ENCODE data around the gene TAS1R1. TPM values are rescaled to one million over a fixed set of nuclear protein-coding genes. Genes with fewer than 3 reads are reported as not detected.
"Not testable (repeated sequence)": the region's sequence is repeated elsewhere in the genome, so short reads cannot be mapped to it uniquely, and the experiment has no call there.

TAS1R1 gene
- total RNA-seq, 1 experiment from 2014 or later, result not detected

DNA sequence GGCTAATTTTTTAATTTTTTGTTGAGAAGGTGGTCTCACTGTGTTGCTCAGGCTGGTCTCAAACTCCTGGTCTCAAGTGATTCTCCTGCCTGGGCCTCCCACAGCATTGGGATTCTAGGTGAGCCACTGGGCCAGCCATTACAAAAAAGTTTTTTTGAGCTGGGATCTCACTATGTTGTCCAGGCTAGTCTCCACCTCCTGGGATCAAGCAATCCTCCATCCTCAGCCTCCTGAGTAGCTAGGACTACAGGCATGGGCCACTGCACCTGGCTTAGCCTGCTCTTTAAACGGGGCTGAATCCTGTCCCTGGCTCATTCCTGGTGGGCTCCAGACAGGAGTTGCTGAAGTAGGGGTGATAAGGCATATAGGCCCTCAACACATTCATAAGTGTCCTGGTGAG lies 2.5 kb downstream of the TAS1R1 start:
- BruUV-seq (replicated peaks), result no TSS peak
- intact Hi-C loops (cut with micrococcal nuclease; ENCODE audit: unreplicated experiment), result no loop called here
- Histone ChIP-seq H3K4me1 (ENCODE audit: control insufficient read depth, insufficient read depth, low read length) (peaks cover 12% of the 10 kb centered on the region), H3K4me3 (ENCODE audit: low read depth in 2 of 2, low read length in 2 of 2) (no peak overlapping the region), H3K27ac (ENCODE audit: low read length) (no peak overlapping the region), H3K27me3 (ENCODE audit: control insufficient read depth, insufficient read depth, low read length) (no peaks in the 10 kb centered on the region), H3K36me3 (ENCODE audit: control insufficient read depth, insufficient read depth, low read length) (no peaks in the 10 kb centered on the region; the same call in 1 of the 2 replicates), H3K9me3 (ENCODE audit: control insufficient read depth, insufficient read depth, low read depth, low read length) (no peaks in the 10 kb centered on the region)
- TF ChIP-seq TCF7L2 (IDR thresholded peaks at IDR 0.05; ENCODE audit: low read depth, low read length) (no peak), SIN3A (IDR thresholded peaks at IDR 0.05; ENCODE audit: borderline replicate concordance, insufficient read depth, low read depth, low read length) (no peak), POLR2AphosphoS5 (IDR thresholded peaks at IDR 0.05; ENCODE audit: low read depth, low read length) (no peak)
- TF ChIP-seq, protein P1, sequence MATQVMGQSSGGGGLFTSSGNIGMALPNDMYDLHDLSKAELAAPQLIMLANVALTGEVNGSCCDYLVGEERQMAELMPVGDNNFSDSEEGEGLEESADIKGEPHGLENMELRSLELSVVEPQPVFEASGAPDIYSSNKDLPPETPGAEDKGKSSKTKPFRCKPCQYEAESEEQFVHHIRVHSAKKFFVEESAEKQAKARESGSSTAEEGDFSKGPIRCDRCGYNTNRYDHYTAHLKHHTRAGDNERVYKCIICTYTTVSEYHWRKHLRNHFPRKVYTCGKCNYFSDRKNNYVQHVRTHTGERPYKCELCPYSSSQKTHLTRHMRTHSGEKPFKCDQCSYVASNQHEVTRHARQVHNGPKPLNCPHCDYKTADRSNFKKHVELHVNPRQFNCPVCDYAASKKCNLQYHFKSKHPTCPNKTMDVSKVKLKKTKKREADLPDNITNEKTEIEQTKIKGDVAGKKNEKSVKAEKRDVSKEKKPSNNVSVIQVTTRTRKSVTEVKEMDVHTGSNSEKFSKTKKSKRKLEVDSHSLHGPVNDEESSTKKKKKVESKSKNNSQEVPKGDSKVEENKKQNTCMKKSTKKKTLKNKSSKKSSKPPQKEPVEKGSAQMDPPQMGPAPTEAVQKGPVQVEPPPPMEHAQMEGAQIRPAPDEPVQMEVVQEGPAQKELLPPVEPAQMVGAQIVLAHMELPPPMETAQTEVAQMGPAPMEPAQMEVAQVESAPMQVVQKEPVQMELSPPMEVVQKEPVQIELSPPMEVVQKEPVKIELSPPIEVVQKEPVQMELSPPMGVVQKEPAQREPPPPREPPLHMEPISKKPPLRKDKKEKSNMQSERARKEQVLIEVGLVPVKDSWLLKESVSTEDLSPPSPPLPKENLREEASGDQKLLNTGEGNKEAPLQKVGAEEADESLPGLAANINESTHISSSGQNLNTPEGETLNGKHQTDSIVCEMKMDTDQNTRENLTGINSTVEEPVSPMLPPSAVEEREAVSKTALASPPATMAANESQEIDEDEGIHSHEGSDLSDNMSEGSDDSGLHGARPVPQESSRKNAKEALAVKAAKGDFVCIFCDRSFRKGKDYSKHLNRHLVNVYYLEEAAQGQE (IDR thresholded peaks at IDR 0.05; ENCODE audit: insufficient read depth in 1 of 2, low read depth in 2 of 2, low read length in 1 of 2), result no peak
- TF ChIP-seq, protein P2, sequence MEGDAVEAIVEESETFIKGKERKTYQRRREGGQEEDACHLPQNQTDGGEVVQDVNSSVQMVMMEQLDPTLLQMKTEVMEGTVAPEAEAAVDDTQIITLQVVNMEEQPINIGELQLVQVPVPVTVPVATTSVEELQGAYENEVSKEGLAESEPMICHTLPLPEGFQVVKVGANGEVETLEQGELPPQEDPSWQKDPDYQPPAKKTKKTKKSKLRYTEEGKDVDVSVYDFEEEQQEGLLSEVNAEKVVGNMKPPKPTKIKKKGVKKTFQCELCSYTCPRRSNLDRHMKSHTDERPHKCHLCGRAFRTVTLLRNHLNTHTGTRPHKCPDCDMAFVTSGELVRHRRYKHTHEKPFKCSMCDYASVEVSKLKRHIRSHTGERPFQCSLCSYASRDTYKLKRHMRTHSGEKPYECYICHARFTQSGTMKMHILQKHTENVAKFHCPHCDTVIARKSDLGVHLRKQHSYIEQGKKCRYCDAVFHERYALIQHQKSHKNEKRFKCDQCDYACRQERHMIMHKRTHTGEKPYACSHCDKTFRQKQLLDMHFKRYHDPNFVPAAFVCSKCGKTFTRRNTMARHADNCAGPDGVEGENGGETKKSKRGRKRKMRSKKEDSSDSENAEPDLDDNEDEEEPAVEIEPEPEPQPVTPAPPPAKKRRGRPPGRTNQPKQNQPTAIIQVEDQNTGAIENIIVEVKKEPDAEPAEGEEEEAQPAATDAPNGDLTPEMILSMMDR (IDR thresholded peaks at IDR 0.05), result no peak
- in situ Hi-C loops (cut with HindIII; ENCODE audit: low pct_unique_long_range_greater_than_20kb, low sequenced_read_pairs), result no loop called here
- ATAC-seq, result no peak
- CTCF ChIA-PET, result interaction anchor here (0.7 kb wide), 1 partner anchor 118 kb away, joined by 6 read pairs; no protein-coding TSS in a partner anchor
- no peak for DNase-seq (ENCODE audit: low read depth, low spot score)
- POLR2A ChIA-PET, result interaction anchor here (0.6 to 0.7 kb wide), 2 partner anchors 49 to 352 kb away, joined by 3 to 5 read pairs; no protein-coding TSS in a partner anchor

DNA sequence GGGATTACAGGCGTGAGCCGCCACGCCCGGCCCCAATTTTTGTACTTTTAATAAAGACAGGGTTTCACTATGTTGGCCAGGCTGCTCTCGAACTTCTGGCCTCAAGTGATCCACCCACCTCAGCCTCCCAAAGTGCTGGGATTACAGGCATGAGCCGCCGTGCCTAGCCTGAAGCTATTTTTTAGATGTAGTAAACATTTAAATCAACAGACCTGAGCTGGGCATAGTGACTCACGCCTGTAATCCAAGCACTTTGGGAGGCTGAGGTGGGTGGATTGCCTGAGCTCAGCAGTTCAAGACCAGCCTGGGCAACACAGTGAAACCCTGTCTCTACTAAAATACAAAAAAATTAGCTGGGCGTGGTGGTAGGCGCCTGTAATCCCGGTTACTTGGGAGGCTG lies 4.1 kb downstream of the TAS1R1 start:
- H3K9me3 ChIP-seq (ENCODE audit: control insufficient read depth, insufficient read depth, low read depth, low read length); H3K27me3 ChIP-seq (ENCODE audit: control insufficient read depth, insufficient read depth, low read length); in situ Hi-C loops (cut with HindIII; ENCODE audit: low pct_unique_long_range_greater_than_20kb, low sequenced_read_pairs); H3K4me3 ChIP-seq (ENCODE audit: low read depth in 2 of 2, low read length in 2 of 2); H3K4me1 ChIP-seq (ENCODE audit: control insufficient read depth, insufficient read depth, low read length); BruUV-seq (replicated peaks); CTCF ChIA-PET; ATAC-seq; DNase-seq (ENCODE audit: low read depth, low spot score); POLR2A ChIA-PET; intact Hi-C loops (cut with micrococcal nuclease; ENCODE audit: unreplicated experiment); H3K36me3 ChIP-seq (ENCODE audit: control insufficient read depth, insufficient read depth, low read length); H3K27ac ChIP-seq (ENCODE audit: low read length): not testable (repeated sequence)

DNA sequence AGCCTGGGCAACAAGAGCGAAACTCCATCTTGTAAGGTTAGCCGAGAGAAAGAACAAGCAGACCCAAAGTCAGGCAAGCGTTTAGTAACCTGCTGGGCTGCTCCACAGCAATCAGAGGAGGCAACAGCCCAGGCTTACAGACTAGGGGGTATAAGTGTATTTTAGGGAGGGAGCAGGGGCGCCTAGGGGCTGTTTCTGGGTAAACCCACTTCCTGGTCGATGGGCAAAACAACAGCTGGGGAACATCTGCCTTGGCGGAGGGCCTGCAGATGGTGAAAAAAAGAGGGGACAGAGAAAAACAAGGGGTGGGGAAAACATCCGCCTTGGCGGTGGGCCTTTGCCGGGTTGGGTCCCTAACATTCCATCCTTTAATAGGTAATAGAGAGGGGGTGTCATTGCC lies 5.2 kb downstream of the TAS1R1 start:
- no peaks in the 10 kb centered on the region for H3K36me3 ChIP-seq (ENCODE audit: control insufficient read depth, insufficient read depth, low read length)
- in situ Hi-C loops (cut with HindIII; ENCODE audit: low pct_unique_long_range_greater_than_20kb, low sequenced_read_pairs), result no loop called here
- H3K4me3 ChIP-seq (ENCODE audit: low read depth in 2 of 2, low read length in 2 of 2), result no peak overlapping the region
- no peaks in the 10 kb centered on the region for H3K27me3 ChIP-seq (ENCODE audit: control insufficient read depth, insufficient read depth, low read length)
- H3K27ac ChIP-seq (ENCODE audit: low read length), result no peak overlapping the region
- TF ChIP-seq, protein P1 (IDR thresholded peaks at IDR 0.05; ENCODE audit: insufficient read depth in 1 of 2, low read depth in 2 of 2, low read length in 1 of 2), result no peak
- TF ChIP-seq POLR2AphosphoS5 (IDR thresholded peaks at IDR 0.05; ENCODE audit: low read depth, low read length) (no peak), SIN3A (IDR thresholded peaks at IDR 0.05; ENCODE audit: borderline replicate concordance, insufficient read depth, low read depth, low read length) (no peak), TCF7L2 (IDR thresholded peaks at IDR 0.05; ENCODE audit: low read depth, low read length) (no peak)
- TF ChIP-seq, protein P2 (IDR thresholded peaks at IDR 0.05), result no peak
- no peak for ATAC-seq
- BruUV-seq (replicated peaks), result no TSS peak
- no peak for DNase-seq (ENCODE audit: low read depth, low spot score)
- no peaks in the 10 kb centered on the region for H3K9me3 ChIP-seq (ENCODE audit: control insufficient read depth, insufficient read depth, low read depth, low read length)
- CTCF ChIA-PET, result no interaction called here
- H3K4me1 ChIP-seq (ENCODE audit: control insufficient read depth, insufficient read depth, low read length), result no peaks in the 10 kb centered on the region
- intact Hi-C loops (cut with micrococcal nuclease; ENCODE audit: unreplicated experiment), result no loop called here
- POLR2A ChIA-PET, result interaction anchor here (0.7 kb wide), 1 partner anchor 20 kb away, joined by 5 read pairs; no protein-coding TSS in a partner anchor

All from Panc1 (cell line).